T follicular helper cell (primary cell): ENCODE measurements around the gene PUM2.

Experiments
- DNase-seq: peaks from one replicate; pipeline ENCODE4 v3.0.0-alpha.2; 2020; ENCODE audit warnings: low read depth

Gene PUM2

GRCh38 chr2:20216130-20217025, 134.3 kb downstream of the PUM2 start:
- no peak for DNase-seq

GRCh38 chr2:20215183-20216040, 135.2 kb downstream of the PUM2 start:
- DNase-seq, result no peak

DNA sequence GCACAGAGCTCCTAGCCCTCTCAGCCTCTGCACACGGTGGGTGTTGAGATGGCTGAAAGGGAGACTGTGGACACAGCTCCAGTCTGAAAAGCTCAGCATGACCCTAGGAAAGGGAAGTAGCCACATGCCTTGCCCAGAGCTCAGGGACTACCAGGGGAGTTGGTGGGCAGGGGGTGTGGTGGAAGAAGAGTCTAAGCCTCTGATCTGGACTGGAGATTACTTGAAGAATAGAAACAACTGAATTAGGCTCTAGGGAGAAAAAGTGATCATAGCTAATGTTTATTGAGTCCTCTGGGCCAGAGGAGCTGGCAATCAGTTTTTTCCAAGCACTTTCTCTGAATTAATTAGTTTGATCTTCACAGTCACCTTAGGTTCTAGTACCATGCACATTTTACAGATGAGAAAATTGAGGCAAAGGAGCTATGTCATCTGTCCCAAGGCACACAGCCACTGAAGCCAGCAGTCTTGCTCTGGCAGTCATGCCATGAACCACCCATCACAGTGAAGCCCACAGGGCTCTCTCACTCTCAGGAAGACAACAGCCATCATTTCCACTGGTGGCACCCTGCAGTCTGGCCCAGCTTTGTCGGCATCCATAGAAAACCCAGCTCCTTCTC, 136.0 kb downstream of the PUM2 start:
- no peak for DNase-seq

- DNase-seq, result no peak
Measured at GRCh38 chr2:20213651-20214565, 136.7 kb downstream of the PUM2 start.

GRCh38 chr2:20212871-20213503, 137.7 kb downstream of the PUM2 start:
- DNase-seq, result no peak

GRCh38 chr2:20212459-20212870, 138.2 kb downstream of the PUM2 start:
- no peak for DNase-seq

GRCh38 chr2:20211860-20212458, 138.7 kb downstream of the PUM2 start:
- no peak for DNase-seq

DNA sequence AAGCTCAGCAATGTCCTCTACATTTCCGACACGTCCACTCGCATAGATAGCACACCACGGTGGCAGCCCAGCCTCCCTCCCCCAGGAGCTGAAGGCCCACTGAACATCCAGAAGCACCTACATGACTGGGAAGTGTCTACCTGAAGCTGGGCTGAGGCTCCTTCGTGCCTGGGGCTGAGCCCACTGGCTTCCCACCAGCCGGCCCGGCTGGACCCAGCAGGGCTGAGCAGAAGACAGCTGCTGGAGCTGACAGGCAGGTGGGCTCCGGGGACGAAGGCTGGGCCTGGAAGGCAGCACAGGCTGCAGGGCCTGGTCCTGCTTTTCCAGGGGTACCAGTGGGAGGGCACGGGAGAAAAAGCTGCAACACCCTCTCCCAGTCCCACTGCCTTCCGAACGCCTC, 139.2 kb downstream of the PUM2 start:
- no peak for DNase-seq

DNA sequence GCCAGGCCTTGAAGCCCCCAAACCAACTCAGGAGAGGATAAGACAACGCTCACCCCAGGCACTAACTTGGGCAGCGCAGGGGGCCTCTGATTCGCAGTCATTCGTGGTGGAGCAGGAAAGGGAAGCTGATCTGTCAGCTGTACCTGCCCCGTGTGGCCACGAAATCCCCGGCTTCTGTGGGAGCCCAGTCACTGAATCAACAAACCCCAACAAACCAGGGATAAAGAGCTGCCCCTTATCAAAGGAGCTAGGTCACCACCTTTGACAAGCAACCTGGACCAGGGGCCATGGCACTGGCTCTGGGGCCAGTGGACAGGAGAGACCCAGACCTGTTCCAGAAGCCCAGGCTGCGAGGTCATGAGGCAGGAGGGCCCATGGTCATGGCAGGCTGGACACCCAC, 140.2 kb downstream of the PUM2 start:
- no peak for DNase-seq

DNA sequence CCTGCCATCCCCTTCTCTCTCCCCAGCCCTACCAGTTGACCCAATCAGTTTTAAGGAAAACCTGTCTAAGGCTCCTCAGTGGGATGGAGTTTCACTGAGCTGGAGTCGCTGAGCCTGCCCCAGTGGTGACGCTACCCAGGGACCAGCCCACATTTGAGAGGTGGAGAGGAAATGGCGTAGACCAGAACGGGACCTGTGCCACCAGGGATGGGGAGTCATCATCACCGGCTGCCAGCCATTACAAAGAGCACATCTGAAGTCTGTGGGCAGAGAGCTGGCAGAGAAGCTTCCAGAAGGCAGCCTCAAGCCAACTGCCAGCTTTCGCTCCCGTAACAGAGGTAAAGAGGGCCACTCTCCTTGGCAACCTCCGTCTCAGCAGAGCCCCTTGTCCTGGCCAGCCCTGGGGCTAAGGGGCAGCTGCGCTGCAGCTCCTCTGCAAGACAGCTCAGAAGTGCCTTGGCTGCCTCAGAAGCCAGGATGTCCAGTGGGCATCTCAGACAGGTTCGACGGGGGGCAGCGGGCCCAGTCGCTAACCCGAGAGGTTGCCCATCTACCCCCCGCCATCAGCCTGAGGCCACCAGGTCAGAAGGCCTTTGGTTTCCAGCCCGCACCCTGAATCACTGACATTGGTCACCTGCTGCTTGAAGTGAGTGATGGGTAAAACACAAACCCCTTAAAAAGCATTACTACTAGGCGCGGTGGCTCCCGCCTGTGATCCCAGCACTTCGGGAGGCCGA, 141.1 kb downstream of the PUM2 start:
- DNase-seq, result no peak

- DNase-seq, result no peak
Measured at GRCh38 chr2:20208476-20208859, 142.2 kb downstream of the PUM2 start.

DNA sequence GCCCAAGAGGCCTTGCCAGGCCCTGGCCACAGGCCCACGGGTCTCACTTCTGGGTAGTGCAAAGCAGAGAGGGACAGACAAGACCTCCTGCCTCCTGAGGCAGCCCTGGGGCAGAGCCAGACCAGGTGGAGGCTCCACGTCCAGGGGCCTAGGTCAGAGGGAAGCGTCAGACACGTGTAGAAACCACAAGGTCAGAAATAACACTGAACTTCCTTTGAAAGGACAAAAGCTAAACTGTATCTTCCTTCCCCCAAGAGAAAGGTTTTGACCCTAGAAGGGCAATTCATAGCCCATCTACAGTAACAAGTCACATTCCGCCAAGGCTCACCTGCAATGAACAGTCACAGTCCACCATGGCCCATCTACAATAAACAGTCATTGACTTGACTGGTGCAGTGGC, 143.6 kb downstream of the PUM2 start:
- no peak for DNase-seq

GRCh38 chr2:20205915-20206524, 144.6 kb downstream of the PUM2 start:
- no peak for DNase-seq

GRCh38 chr2:20205069-20205468, 145.6 kb downstream of the PUM2 start:
- no peak for DNase-seq

- no peak for DNase-seq
Measured at GRCh38 chr2:20203521-20204225, 147.0 kb downstream of the PUM2 start.

- no peak for DNase-seq
Measured at GRCh38 chr2:20203072-20203471, 147.6 kb downstream of the PUM2 start.

GRCh38 chr2:20201671-20202070, 149.0 kb downstream of the PUM2 start:
- DNase-seq, result no peak

DNA sequence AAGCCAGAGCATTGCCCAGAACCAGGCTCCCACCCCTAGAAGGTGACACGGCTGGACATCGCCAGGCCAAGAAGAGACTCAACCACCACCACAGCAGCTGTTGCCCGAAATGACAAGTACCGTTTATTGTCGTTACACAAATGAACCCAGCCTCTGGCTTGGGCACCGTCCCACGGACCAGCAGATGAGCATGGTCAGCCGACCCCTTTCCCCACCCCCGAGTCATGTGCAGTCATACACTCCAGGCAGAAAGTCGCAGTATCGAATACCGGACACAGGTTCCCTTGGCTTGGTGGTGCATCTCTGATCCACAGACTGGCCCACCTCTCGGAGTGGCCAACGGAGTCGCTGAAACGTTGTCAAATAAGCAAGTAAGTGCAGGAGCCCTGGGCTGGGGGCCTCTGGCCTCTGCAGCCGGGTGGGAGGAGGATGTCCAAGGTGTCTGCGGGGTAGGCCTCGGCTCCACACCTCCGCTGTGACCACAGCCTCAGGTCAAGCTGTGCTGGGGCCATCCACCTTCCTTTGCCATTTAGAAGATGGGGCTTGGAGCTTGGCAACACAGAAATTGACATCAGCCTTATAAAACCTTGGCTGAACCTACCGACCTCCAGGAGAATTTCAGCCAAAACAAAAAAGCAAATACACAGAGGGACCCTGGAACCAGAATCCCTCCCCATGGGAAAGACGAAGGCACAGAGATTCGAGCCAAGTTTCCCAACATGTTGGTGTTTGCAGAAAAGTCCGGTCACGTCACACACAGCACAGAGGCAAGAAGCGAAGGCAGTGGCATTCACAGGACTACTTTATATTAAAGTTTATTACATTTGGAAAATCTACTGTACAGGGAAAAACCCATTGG, 149.7 kb downstream of the PUM2 start:
- no peak for DNase-seq
